Activated B cell treated with CpG ODN at 0.5 μM for 24 hours (primary cell): ENCODE measurements around the gene PRRC2B. TPM values are rescaled to one million over a fixed set of nuclear protein-coding genes. Genes with fewer than 3 reads are reported as not detected.

Experiments used
- ATAC-seq: fragments of 200-7000 bp; cut with Tn5 transposase; one replicate; pipeline ENCODE4 v1.10.0; 2021; ENCODE audit warnings: low read depth, mild to moderate bottlenecking, moderate library complexity
- CTCF ChIA-PET: fragments of 350-600 bp; sonication (Branson Sonifier 250); formaldehyde crosslinking; loops from one replicate; lab custom pipeline; 2021; ENCODE audit warnings: antibody characterized with exemption; lab: Charles Lee
- POLR2A ChIA-PET: fragments of 350-600 bp; sonication (Branson Sonifier 250); formaldehyde crosslinking; loops from one replicate; lab custom pipeline; 2021; ENCODE audit warnings: antibody characterized with exemption; lab: Charles Lee
- DNase-seq: peaks from one replicate; pipeline ENCODE4 v3.0.0; 2022
- H3K27ac Mint-ChIP-seq: one replicate; pipeline ENCODE4 v1.8.0; 2020; ENCODE audit warnings: mixed read lengths
- H3K27me3 Mint-ChIP-seq: one replicate; pipeline ENCODE4 v1.8.0; 2021; ENCODE audit warnings: mixed read lengths
- H3K36me3 Mint-ChIP-seq: one replicate; pipeline ENCODE4 v1.8.0; 2021; ENCODE audit warnings: low read depth, mixed read lengths
- H3K4me1 Mint-ChIP-seq: one replicate; pipeline ENCODE4 v1.8.0; 2021; ENCODE audit warnings: mixed read lengths
- H3K4me3 Mint-ChIP-seq: one replicate; pipeline ENCODE4 v1.8.0; 2020; ENCODE audit warnings: mild to moderate bottlenecking, mixed read lengths
- H3K9me3 Mint-ChIP-seq: one replicate; pipeline ENCODE4 v1.8.0; 2020; ENCODE audit warnings: mixed read lengths
- intact Hi-C: fragments of 100-400 bp; cut with micrococcal nuclease; formaldehyde crosslinking; loops from one replicate; pipeline ENCODE4 v1.15.1; 2024
- total RNA-seq: library from RNA; stranded (reverse); gene quantifications from 2 replicates; pipeline ENCODE4 v1.2.3, GENCODE V29; 2022
- TF ChIP-seq, protein P1 (sequence below): fragments of 200-600 bp; IDR thresholded peaks from one replicate; pipeline ENCODE4 v1.8.0; 2022; ENCODE audit warnings: antibody characterized with exemption, mild to moderate bottlenecking

The PRRC2B gene
- total RNA-seq, 1 donor from 2014 or later = 206 TPM

DNA sequence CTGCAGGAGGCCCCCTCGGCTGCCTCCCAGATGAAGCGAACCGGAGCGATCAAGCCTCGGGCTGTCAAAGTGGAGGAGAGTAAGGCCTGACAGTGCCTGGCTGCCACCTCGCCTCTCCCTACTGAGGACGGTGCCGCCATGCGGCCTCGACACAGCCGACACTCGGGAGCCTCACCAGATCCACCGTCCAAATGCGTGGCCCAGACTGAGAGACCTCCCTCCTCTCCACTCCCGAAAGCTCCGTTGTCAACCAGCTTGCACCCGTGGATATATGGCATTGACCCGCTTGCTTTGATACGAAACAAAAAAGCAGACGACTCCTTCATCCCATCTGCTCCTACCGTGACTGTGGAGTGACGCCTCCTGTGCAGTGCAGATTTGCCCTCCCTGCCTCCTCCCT is 101.9 kb downstream of the PRRC2B start:
- peaks cover 84% of the 10 kb centered on the region for H3K36me3 Mint-ChIP-seq
- H3K27ac Mint-ChIP-seq = no peak overlapping the region
- POLR2A ChIA-PET = no interaction called here
- CTCF ChIA-PET = no interaction called here
- TF ChIP-seq, protein P1, sequence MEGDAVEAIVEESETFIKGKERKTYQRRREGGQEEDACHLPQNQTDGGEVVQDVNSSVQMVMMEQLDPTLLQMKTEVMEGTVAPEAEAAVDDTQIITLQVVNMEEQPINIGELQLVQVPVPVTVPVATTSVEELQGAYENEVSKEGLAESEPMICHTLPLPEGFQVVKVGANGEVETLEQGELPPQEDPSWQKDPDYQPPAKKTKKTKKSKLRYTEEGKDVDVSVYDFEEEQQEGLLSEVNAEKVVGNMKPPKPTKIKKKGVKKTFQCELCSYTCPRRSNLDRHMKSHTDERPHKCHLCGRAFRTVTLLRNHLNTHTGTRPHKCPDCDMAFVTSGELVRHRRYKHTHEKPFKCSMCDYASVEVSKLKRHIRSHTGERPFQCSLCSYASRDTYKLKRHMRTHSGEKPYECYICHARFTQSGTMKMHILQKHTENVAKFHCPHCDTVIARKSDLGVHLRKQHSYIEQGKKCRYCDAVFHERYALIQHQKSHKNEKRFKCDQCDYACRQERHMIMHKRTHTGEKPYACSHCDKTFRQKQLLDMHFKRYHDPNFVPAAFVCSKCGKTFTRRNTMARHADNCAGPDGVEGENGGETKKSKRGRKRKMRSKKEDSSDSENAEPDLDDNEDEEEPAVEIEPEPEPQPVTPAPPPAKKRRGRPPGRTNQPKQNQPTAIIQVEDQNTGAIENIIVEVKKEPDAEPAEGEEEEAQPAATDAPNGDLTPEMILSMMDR = no peak
- intact Hi-C loops = no loop called here
- peaks cover 4% of the 10 kb centered on the region for H3K4me1 Mint-ChIP-seq
- ATAC-seq (no peak), DNase-seq (no peak)
- no peak overlapping the region for H3K4me3 Mint-ChIP-seq
- H3K9me3 Mint-ChIP-seq = no peaks in the 10 kb centered on the region
- no peaks in the 10 kb centered on the region for H3K27me3 Mint-ChIP-seq

DNA sequence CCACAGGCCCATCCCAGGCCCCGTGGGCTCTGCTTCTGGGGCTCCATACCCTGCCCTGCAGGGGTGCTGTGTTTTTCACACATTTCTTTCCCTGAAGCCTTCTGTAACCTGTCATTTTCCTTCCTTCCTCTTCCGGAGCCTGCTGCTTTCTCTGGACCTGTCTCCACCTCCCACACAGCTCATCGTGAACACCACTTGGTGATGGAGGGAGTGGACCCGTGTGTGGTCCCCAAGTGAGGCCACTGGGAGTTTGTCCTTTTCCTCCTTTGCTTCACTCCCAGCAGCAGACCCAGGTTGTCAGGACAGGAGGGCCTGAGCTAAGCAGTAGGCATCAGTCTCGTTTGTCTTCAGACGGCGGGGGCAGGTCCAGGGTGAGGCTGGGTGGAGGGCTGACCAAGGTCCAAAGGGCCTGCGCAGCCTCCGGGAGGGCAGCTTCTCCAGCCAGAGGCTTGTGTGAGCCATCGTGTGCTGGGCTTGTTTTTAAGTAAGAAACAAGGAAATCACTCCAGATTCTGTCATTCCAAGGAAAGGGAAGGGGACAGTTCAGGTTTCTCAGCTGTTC is 103.0 kb downstream of the PRRC2B start:
- Mint-ChIP-seq H3K27ac (no peak overlapping the region), H3K4me1 (peaks cover 8% of the 10 kb centered on the region), H3K4me3 (no peak overlapping the region), H3K9me3 (no peaks in the 10 kb centered on the region), H3K36me3 (peaks cover 73% of the 10 kb centered on the region), H3K27me3 (no peaks in the 10 kb centered on the region)
- TF ChIP-seq, protein P1 = no peak
- ATAC-seq (no peak), DNase-seq (no peak)
- intact Hi-C loops = no loop called here
- ChIA-PET CTCF (no interaction called here), POLR2A (no interaction called here)

DNA sequence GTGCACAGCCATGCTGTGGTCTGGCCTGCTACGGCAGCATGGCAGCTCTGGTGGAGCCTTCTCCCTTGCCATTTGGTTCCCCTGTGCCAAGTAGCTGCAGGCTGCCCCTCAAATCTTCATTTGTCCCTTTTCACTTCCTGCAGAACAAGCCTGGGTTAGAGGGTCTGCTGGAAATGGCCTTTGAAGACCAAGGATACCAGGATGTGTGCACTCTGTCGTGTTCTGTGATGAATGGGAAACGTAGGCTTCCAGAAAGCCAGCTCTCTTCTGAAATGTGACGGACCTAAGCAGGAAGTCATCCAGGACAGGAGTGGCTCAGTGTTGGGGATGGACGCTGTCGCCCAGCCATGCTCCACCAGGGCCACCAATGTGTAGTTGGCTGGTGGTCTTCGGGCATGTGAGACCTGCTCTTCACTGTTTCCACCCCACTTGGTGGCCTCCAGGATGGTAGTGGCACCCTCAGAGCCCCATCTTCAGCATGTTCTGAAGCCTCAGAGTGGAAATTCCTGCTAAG is 105.4 kb downstream of the PRRC2B start:
- ChIA-PET POLR2A (interaction anchor here (0.5 kb wide), 1 partner anchor 370 kb away, joined by 5 read pairs; no protein-coding TSS in a partner anchor), CTCF (interaction anchor here (1.5 kb wide), 1 partner anchor 150 kb away, joined by 3 read pairs; no protein-coding TSS in a partner anchor)
- no peak for DNase-seq
- Mint-ChIP-seq H3K27me3 (no peaks in the 10 kb centered on the region), H3K9me3 (no peaks in the 10 kb centered on the region), H3K27ac (no peak overlapping the region), H3K36me3 (peaks cover 51% of the 10 kb centered on the region), H3K4me3 (no peak overlapping the region), H3K4me1 (peaks cover 23% of the 10 kb centered on the region)
- TF ChIP-seq, protein P1 = no peak
- intact Hi-C loops = no loop called here
- no peak for ATAC-seq

DNA sequence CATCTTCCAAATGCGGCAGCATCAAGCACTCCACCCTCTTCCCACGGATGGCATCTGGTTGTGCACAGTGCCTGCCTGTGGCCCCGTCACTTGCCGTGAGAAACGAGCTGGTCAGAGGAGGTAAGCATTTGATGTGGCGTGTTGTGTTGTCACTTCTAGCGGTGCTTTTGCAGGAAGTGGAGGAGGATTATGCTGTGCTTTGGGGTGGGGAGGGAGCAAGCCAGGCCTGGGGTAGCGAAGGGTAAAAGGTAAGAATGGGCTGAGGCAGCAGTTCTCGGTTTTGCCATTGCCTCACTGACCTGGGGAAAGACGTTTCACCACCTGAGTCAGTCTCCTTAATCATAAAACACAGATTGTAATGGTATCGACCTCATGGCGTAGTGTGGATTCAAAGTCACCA is 106.5 kb downstream of the PRRC2B start:
- H3K27ac Mint-ChIP-seq = peak overlapping the region; percentile 41
- H3K9me3 Mint-ChIP-seq = no peaks in the 10 kb centered on the region
- no peak for DNase-seq
- no peak for ATAC-seq
- TF ChIP-seq, protein P1 = no peak
- H3K4me1 Mint-ChIP-seq = peaks cover 25% of the 10 kb centered on the region
- H3K27me3 Mint-ChIP-seq = no peaks in the 10 kb centered on the region
- intact Hi-C loops = no loop called here
- ChIA-PET POLR2A (interaction anchor here (0.5 to 0.6 kb wide), 2 partner anchors 34 to 231 kb away, joined by 3 to 15 read pairs; no protein-coding TSS in a partner anchor), CTCF (interaction anchor here (0.9 kb wide), 1 partner anchor 79 kb away, joined by 3 read pairs; no protein-coding TSS in a partner anchor)
- H3K4me3 Mint-ChIP-seq = peak overlapping the region; percentile 7
- peaks cover 42% of the 10 kb centered on the region for H3K36me3 Mint-ChIP-seq

DNA sequence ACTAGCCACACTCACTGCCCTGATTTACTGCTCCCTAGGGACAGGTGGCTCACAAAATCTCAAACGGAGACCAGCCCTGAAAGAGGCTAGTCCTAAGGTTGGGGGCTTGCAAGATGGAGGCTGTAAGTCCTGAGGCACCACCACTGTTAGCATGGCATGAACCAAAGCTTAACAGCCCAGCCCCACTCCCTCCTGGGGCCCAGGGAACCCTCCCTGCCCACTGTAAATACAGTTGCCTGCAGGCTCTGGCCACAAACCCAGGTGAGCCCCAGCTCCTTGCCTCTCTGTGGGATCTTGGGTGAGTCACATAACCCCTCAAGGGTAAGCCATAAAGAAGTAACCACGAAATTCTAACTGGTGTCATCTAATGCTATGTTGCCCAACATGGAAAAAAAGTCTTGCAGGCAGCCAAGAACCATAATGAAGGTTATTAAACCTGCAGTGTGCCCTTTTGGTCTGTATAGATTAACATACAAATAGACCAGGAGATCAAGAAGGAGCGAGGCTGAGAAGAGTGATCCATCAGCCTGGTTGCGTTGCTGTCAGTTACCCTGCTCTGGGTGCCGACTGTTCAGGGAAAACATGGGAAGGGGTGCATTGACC is 107.2 kb downstream of the PRRC2B start:
- DNase-seq (no peak), ATAC-seq (no peak)
- Mint-ChIP-seq H3K4me1 (peaks cover 25% of the 10 kb centered on the region), H3K4me3 (peak overlapping the region; percentile 52), H3K36me3 (peaks cover 36% of the 10 kb centered on the region), H3K27ac (no peak overlapping the region), H3K9me3 (no peaks in the 10 kb centered on the region), H3K27me3 (no peaks in the 10 kb centered on the region)
- ChIA-PET POLR2A (no interaction called here), CTCF (interaction anchor here (0.9 kb wide), 1 partner anchor 78 kb away, joined by 3 read pairs; no protein-coding TSS in a partner anchor)
- TF ChIP-seq, protein P1 = no peak
- intact Hi-C loops = no loop called here
